Lower leg skin (tissue), 3 donors: Measurements from ENCODE around the gene ZCWPW1.

Experiments used
- CTCF ChIP-seq, 3 donors: fragments of 450-650 bp; IDR thresholded peaks; one replicate each; pipeline ENCODE4 v1.5.1; 2016; ENCODE audit warnings: antibody characterized with exemption in 3 of 3, mild to moderate bottlenecking in 3 of 3, moderate library complexity in 2 of 3
- POLR2A ChIP-seq, 2 donors: fragments of 450-650 bp; IDR thresholded peaks; one replicate each; pipeline ENCODE4 v1.6.1; 2016 to 2017; ENCODE audit warnings: antibody characterized with exemption in 2 of 2, mild to moderate bottlenecking in 1 of 2, moderate library complexity in 1 of 2

GRCh38 chr7:100437150-100438100 lies 8.9 kb upstream of the ZCWPW1 start:
- TF ChIP-seq CTCF (IDR thresholded peaks at IDR 0.05) (no peak), POLR2A (IDR thresholded peaks at IDR 0.05) (no peak)
